Activated T-cell treated with anti-CD3 and anti-CD28 coated beads, Interleukin-2, amount 50 U/mL, for 4 hours (primary cell): ENCODE results near the gene PPP2R3B. TPM values are rescaled to one million over a fixed set of nuclear protein-coding genes. Genes with fewer than 3 reads are reported as not detected.
"Not testable (repeated sequence)": the region's sequence is repeated elsewhere in the genome, so short reads cannot be mapped to it uniquely, and the experiment has no call there.

ENCODE experiments used
- ATAC-seq, 2 donors: fragments of 200-7000 bp; cut with Tn5 transposase; one replicate each; pipeline ENCODE4 v1.10.0; 2021
- DNase-seq: peaks from one replicate; pipeline ENCODE4 v3.0.0-alpha.2; 2020
- H3K27me3 Mint-ChIP-seq: one replicate; pipeline ENCODE4 v1.8.0; 2021; ENCODE audit warnings: low read depth, mixed read lengths
- H3K36me3 Mint-ChIP-seq: one replicate; pipeline ENCODE4 v1.8.0; 2022; ENCODE audit warnings: mixed read lengths; ENCODE audit not compliant: insufficient read depth
- H3K4me1 Mint-ChIP-seq: one replicate; pipeline ENCODE4 v1.8.0; 2021; ENCODE audit warnings: low read depth, mixed read lengths
- H3K4me3 Mint-ChIP-seq: one replicate; pipeline ENCODE4 v1.8.0; 2021; ENCODE audit warnings: mild to moderate bottlenecking, moderate library complexity, mixed read lengths
- H3K9me3 Mint-ChIP-seq: one replicate; pipeline ENCODE4 v1.8.0; 2021; ENCODE audit warnings: mixed read lengths
- total RNA-seq, 3 donors: library from RNA; stranded (reverse); gene quantifications; one replicate each; pipeline ENCODE4 v1.2.1, GENCODE V29; 2021

PPP2R3B gene
- total RNA-seq, 3 donors from 2014 or later: 29.0 to 47.6 (median 30.3) TPM

DNA sequence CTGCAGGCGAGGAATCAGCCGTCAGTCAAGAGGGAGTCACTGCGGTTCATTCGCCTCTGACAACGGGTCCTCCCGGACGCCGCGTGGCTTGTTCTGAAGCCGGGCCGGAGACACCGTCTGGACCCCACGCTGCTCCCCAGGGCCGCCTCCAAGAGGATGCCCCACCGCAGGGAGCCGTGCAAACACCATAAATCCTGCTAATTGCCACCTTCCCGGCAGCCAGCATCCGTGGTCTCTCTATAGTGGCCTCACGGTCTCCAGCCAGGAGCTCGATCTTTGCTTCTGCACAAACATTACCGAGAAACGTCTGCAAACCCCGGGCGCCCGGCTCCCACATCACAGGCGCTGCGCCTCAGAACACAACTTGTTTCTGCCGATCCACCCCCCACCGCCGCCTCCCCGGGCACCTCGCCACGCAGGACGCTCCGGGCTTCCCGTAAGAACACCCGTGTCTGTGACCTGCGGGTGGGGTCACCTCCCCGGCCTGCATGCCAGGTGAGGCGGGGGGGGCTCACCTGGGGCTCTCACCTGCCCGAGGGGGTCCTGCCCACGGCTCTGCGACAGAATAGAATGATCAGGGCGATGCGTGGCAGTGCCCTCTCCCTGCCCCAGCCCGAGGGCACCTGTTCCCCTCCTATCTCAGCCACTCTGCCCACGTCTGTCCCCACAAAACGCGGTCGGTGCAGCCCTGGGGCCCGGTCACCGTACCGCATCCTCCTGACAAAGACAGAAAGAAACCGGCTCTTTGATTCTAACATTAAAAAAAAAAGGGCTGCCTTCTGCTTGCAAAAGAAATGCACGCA lies 32.4 kb upstream of the PPP2R3B start:
- H3K4me1 Mint-ChIP-seq: no peaks in the 10 kb centered on the region
- ATAC-seq: no peak
- H3K9me3 Mint-ChIP-seq: no peaks in the 10 kb centered on the region
- H3K4me3 Mint-ChIP-seq: no peak overlapping the region
- peaks cover 3% of the 10 kb centered on the region for H3K27me3 Mint-ChIP-seq
- no peak for DNase-seq
- no peaks in the 10 kb centered on the region for H3K36me3 Mint-ChIP-seq

GRCh38 chrX:415498-415897 lies 28.8 kb upstream of the PPP2R3B start:
- H3K4me3 Mint-ChIP-seq, H3K36me3 Mint-ChIP-seq, ATAC-seq, DNase-seq, H3K9me3 Mint-ChIP-seq, H3K27me3 Mint-ChIP-seq, H3K4me1 Mint-ChIP-seq: not testable (repeated sequence)

DNA sequence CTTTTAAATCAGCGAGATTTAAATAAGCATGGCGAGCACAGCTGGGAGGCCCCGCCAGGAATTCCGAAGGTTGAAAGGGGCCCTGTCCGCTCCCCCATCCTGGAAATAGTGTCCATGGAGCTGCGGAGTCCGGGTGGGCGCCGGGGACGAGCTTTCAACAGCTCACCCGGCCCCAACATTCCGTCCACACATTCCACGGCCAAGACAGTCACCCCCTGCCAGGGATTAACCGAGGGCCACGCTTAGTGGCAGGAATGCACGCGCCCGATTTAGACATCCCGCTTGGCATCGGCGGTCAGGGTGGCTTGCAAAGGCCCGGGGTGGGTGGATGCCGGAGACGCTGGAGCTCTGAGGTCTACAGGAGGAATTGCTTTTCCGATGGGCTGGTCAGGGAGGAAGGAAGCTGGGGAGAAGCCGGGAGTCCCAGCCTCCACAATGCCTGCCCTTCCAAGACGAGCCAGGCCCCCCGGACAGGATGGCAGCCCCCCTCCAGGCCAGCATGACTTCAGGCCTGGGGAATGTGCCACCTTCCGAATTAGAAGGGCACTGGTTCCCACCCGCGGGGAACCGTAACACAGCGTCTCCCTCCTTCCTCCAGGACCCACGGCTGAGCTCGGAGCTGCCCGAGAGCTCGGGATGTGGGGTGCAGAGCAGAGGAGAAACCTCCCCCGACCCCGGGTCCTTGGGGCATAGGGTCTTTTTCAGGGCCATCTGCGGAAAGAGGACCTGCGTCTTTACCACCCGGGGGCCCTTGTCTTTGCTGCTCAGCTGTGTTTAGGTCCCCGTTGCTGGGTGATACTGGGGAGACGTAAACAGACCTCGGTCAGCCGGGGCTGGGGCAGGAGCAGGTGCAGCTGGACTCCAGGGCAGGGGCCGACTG lies 26.9 kb upstream of the PPP2R3B start:
- Mint-ChIP-seq H3K4me3 (no peak overlapping the region), H3K27me3 (no peaks in the 10 kb centered on the region), H3K36me3 (no peaks in the 10 kb centered on the region), H3K4me1 (no peaks in the 10 kb centered on the region), H3K9me3 (no peaks in the 10 kb centered on the region)
- ATAC-seq (no peak), DNase-seq (no peak)

- no peaks in the 10 kb centered on the region for H3K27me3 Mint-ChIP-seq
- H3K9me3 Mint-ChIP-seq: no peaks in the 10 kb centered on the region
- ATAC-seq: no peak
- H3K4me1 Mint-ChIP-seq: no peaks in the 10 kb centered on the region
- no peak for DNase-seq
- no peak overlapping the region for H3K4me3 Mint-ChIP-seq
- H3K36me3 Mint-ChIP-seq: no peaks in the 10 kb centered on the region
These were observed 23.6 kb upstream of the PPP2R3B start for GRCh38 chrX:410296-410695.

- DNase-seq (no peak), ATAC-seq (no peak)
- Mint-ChIP-seq H3K27me3 (no peaks in the 10 kb centered on the region), H3K9me3 (no peaks in the 10 kb centered on the region), H3K4me1 (no peaks in the 10 kb centered on the region), H3K36me3 (no peaks in the 10 kb centered on the region), H3K4me3 (no peak overlapping the region)
These were observed 18.4 kb upstream of the PPP2R3B start for GRCh38 chrX:405149-405548.

- ATAC-seq: no peak
- H3K4me3 Mint-ChIP-seq: no peak overlapping the region
- no peaks in the 10 kb centered on the region for H3K36me3 Mint-ChIP-seq
- DNase-seq: no peak
- H3K4me1 Mint-ChIP-seq: no peaks in the 10 kb centered on the region
- H3K9me3 Mint-ChIP-seq: no peaks in the 10 kb centered on the region
- no peaks in the 10 kb centered on the region for H3K27me3 Mint-ChIP-seq
These were observed 17.9 kb upstream of the PPP2R3B start for GRCh38 chrX:404656-405055.

DNA sequence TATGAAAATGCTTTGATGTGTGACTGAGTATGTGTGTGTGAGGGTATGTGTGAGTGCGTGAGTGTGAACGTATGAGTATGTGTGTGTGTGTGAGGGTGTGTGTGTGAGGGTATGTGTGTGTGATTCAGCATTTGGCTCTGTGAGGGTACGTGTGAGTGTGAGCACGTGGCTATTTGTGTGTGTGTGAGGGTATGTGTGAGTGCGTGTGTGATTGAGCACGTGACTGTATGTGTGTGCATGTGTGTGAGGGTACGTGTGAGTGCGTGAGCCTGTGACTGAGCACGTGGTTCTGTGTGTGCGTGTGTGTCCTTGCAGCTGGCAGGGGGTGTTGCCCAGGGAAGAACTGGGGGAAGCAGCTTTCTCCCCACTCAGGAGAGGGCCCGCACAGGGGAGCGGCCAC lies 16.1 kb upstream of the PPP2R3B start:
- Mint-ChIP-seq H3K4me1 (no peaks in the 10 kb centered on the region), H3K36me3 (no peaks in the 10 kb centered on the region), H3K9me3 (no peaks in the 10 kb centered on the region), H3K27me3 (no peaks in the 10 kb centered on the region), H3K4me3 (no peak overlapping the region)
- DNase-seq (no peak), ATAC-seq (no peak)

GRCh38 chrX:400258-400657 lies 13.6 kb upstream of the PPP2R3B start:
- ATAC-seq (no peak), DNase-seq (no peak)
- no peak overlapping the region for H3K4me3 Mint-ChIP-seq
- H3K36me3 Mint-ChIP-seq: no peaks in the 10 kb centered on the region
- no peaks in the 10 kb centered on the region for H3K9me3 Mint-ChIP-seq
- no peaks in the 10 kb centered on the region for H3K4me1 Mint-ChIP-seq
- H3K27me3 Mint-ChIP-seq: no peaks in the 10 kb centered on the region

DNA sequence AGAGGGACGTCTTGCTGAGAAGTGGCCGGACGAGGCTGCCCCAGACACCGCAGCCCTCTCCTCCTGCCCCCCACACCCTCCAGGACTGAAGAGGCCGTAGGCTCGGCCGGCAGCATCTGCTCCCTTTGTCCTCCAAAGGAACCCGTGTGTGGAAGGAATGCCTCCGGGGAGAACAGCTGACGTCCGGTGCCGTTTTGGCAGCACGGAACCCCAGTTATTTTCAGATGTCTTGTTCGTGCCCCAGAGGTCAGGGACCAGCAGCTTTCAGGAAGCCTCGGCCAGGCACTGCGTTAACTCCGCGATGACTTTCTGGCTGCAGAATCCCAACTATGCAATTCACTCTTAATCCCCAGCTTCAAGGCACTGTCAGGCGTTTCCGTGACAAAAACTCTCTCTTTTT lies 10.9 kb upstream of the PPP2R3B start:
- Mint-ChIP-seq H3K27me3 (no peaks in the 10 kb centered on the region), H3K36me3 (no peaks in the 10 kb centered on the region), H3K4me1 (no peaks in the 10 kb centered on the region), H3K9me3 (no peaks in the 10 kb centered on the region), H3K4me3 (no peak overlapping the region)
- DNase-seq: no peak
- no peak for ATAC-seq

GRCh38 chrX:394830-395229 lies 8.1 kb upstream of the PPP2R3B start:
- no peak for ATAC-seq
- Mint-ChIP-seq H3K27me3 (no peaks in the 10 kb centered on the region), H3K9me3 (no peaks in the 10 kb centered on the region), H3K36me3 (no peaks in the 10 kb centered on the region), H3K4me3 (no peak overlapping the region), H3K4me1 (no peaks in the 10 kb centered on the region)
- no peak for DNase-seq

DNA sequence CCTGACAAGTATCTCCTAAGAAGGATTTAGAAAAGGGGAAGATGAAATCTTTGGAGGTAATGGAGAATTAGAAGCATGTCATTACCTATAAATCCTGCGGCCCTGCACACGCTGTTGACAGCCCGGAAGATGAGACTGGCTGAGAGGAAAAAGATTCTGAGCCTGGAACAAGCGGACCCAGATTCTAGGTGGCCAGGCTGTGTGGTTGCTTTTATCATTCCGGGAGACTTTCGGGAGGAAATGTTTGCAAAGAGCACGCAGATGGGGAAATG lies 5.8 kb upstream of the PPP2R3B start:
- H3K36me3 Mint-ChIP-seq: no peaks in the 10 kb centered on the region
- no peaks in the 10 kb centered on the region for H3K4me1 Mint-ChIP-seq
- ATAC-seq: no peak
- no peaks in the 10 kb centered on the region for H3K27me3 Mint-ChIP-seq
- no peak for DNase-seq
- H3K9me3 Mint-ChIP-seq: no peaks in the 10 kb centered on the region
- H3K4me3 Mint-ChIP-seq: no peak overlapping the region

- Mint-ChIP-seq H3K27me3 (no peaks in the 10 kb centered on the region), H3K36me3 (no peaks in the 10 kb centered on the region), H3K4me1 (peaks cover 5% of the 10 kb centered on the region), H3K4me3 (no peak overlapping the region), H3K9me3 (no peaks in the 10 kb centered on the region)
- DNase-seq (no peak), ATAC-seq (no peak)
These were observed 5.2 kb upstream of the PPP2R3B start for GRCh38 chrX:391717-392574.

DNA sequence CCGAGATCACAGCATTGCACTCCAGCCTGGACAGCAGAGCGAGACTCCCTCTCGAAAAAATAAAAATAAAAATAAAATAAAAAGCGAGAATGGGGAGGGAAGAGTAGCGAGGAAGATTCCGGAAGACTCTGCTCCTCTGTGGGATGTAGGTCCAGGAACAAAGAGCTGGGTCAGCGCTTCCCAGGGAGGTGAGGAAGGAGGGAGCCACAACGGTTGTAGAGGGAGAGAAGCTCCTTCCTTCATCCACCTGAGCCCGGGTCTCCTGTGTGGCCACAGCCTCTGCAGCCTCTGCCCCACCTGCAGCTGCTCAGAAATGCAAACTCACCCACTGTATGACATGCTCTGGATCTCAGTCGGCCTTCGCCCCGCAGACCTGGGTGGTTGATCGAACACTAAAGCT lies 3.8 kb upstream of the PPP2R3B start:
- H3K4me3 Mint-ChIP-seq: no peak overlapping the region
- peaks cover 5% of the 10 kb centered on the region for H3K4me1 Mint-ChIP-seq
- H3K9me3 Mint-ChIP-seq: no peaks in the 10 kb centered on the region
- no peaks in the 10 kb centered on the region for H3K27me3 Mint-ChIP-seq
- DNase-seq (no peak), ATAC-seq (no peak)
- H3K36me3 Mint-ChIP-seq: no peaks in the 10 kb centered on the region

- DNase-seq: no peak
- peaks cover 5% of the 10 kb centered on the region for H3K4me1 Mint-ChIP-seq
- no peaks in the 10 kb centered on the region for H3K36me3 Mint-ChIP-seq
- no peak overlapping the region for H3K4me3 Mint-ChIP-seq
- H3K9me3 Mint-ChIP-seq: no peaks in the 10 kb centered on the region
- no peak for ATAC-seq
- no peaks in the 10 kb centered on the region for H3K27me3 Mint-ChIP-seq
These were observed 2.3 kb upstream of the PPP2R3B start for GRCh38 chrX:389021-389441.
